Measurements from ENCODE around the gene DPP7. TPM values are rescaled to one million over a fixed set of nuclear protein-coding genes. Genes with fewer than 3 reads are reported as not detected.

Gene DPP7
- total and polyA plus RNA-seq, 2 of the 8 experiments (the other 6 are each of a cell fraction or from before 2014, with no cell fraction given): 21.2 to 26.8 TPM

GRCh38 chr9:137145731-137146526, 31.4 kb upstream of the DPP7 start:
- no peak overlapping the region for H3K4me3 ChIP-seq (ENCODE audit: extremely low read depth in 1 of 4, insufficient read depth in 2 of 4, low read depth in 3 of 4, low read length in 4 of 4)
- DNase-seq (ENCODE audit: low read depth in 1 of 2, low spot score in 2 of 2) (no peak), FAIRE-seq (no peak)
- no peaks in the 10 kb centered on the region for H3K36me3 ChIP-seq (ENCODE audit: control insufficient read depth in 2 of 4, insufficient read depth in 4 of 4, low read length in 3 of 4)
- no peak overlapping the region for H3K4ac ChIP-seq (replicated peaks; ENCODE audit: insufficient read length, low read depth, low read length)
- no peak overlapping the region for H3K56ac ChIP-seq (replicated peaks; ENCODE audit: insufficient read length, low read depth, low read length)
- H3K18ac ChIP-seq (ENCODE audit: extremely low read depth, low read length): no peak overlapping the region
- peaks cover 0 to 30% (median 26%) of the 10 kb centered on the region in 4 experiments; a peak in 6 of 7 replicates for H3K27me3 ChIP-seq (replicated peaks in 1 of 4; ENCODE audit: control insufficient read depth in 3 of 4, extremely low read depth in 1 of 4, insufficient read depth in 3 of 4, low read length in 3 of 4)
- no peak overlapping the region for H3K14ac ChIP-seq (ENCODE audit: insufficient read length)
- no peaks in the 10 kb centered on the region for H3K79me2 ChIP-seq (ENCODE audit: control insufficient read depth in 1 of 2, insufficient read depth in 2 of 2, low read length in 2 of 2)
- peaks cover 0 to 9% (median 0%) of the 10 kb centered on the region in 4 experiments; a peak in 2 of 7 replicates for H3K4me1 ChIP-seq (replicated peaks in 1 of 4; ENCODE audit: control insufficient read depth in 3 of 4, insufficient read depth in 4 of 4, low read length in 3 of 4)
- H3K9me3 ChIP-seq (ENCODE audit: insufficient read depth in 2 of 2, low read depth in 1 of 2, low read length in 1 of 2): no peaks in the 10 kb centered on the region
- H2BK15ac ChIP-seq (ENCODE audit: low read length): 0 out of 2 replicates have a peak overlapping the region, but pooled peaks have one; percentile 61
- no peak overlapping the region for H4K8ac ChIP-seq (ENCODE audit: extremely low read depth, insufficient read depth, low read length)
- WGBS, 2 experiments (ENCODE audit: extremely low coverage in 1 of 2, insufficient coverage in 1 of 2, insufficient read length in 1 of 2, insufficient replicate concordance in 2 of 2, low coverage in 1 of 2, low lambda C conversion rate in 2 of 2, missing lambda C conversion rate in 1 of 2): 83% methylated on average over 35 of the region's 49 CpGs; no CpG with 5 or more reads in 1 of the 2 experiments
- ChIA-PET POLR2A (ENCODE audit: partially characterized antibody) (interaction anchor here (0.9 to 1.3 kb wide), 2 partner anchors 8 to 77 kb away, joined by 3 to 7 read pairs; partner anchors contain the start of gene GRIN1), CTCF (ENCODE audit: partially characterized antibody) (interaction anchor here (0.7 to 1.4 kb wide), 7 partner anchors 15 to 117 kb away, joined by 3 read pairs; no protein-coding TSS in a partner anchor)
- no peak overlapping the region for H3K27ac ChIP-seq (ENCODE audit: low read depth, low read length)
- no peak overlapping the region for H4K91ac ChIP-seq (replicated peaks; ENCODE audit: insufficient read length, low read length)
- H3K9ac ChIP-seq (replicated peaks in 1 of 4; ENCODE audit: extremely low read depth in 1 of 4, low read depth in 3 of 4, low read length in 3 of 4): no peak overlapping the region
- H2AK5ac ChIP-seq (ENCODE audit: low read depth, low read length): no peak overlapping the region
- H3K23me2 ChIP-seq (ENCODE audit: low read depth, low read length): no peaks in the 10 kb centered on the region
- no peak overlapping the region for H2BK120ac ChIP-seq (replicated peaks; ENCODE audit: low read depth, low read length)
- no peak overlapping the region for H3K23ac ChIP-seq (ENCODE audit: insufficient read length)
- H2BK12ac ChIP-seq (ENCODE audit: low read depth, low read length): no peak overlapping the region
- H4K5ac ChIP-seq (ENCODE audit: insufficient read length, low read depth, low read length): no peak overlapping the region
- H2BK20ac ChIP-seq (ENCODE audit: low read length): no peak overlapping the region
- H2BK5ac ChIP-seq (ENCODE audit: low read depth, low read length): no peak overlapping the region
- no peak overlapping the region for H2AFZ ChIP-seq (ENCODE audit: low read length)
- no peaks in the 10 kb centered on the region for H3K79me1 ChIP-seq (ENCODE audit: low read depth, low read length)
- no peak overlapping the region for H3K4me2 ChIP-seq (ENCODE audit: insufficient read depth in 1 of 2, low read depth in 2 of 2, low read length in 2 of 2)
- H4K20me1 ChIP-seq (replicated peaks in 1 of 2; ENCODE audit: control insufficient read depth in 1 of 2, insufficient read depth in 2 of 2, low read length in 2 of 2): peaks cover 0 to 13% of the 10 kb centered on the region in 2 experiments
- no peak for TF ChIP-seq POU5F1 (IDR thresholded peaks at IDR 0.05; ENCODE audit: low read depth, low read length)
- TF ChIP-seq JUN (IDR thresholded peaks at IDR 0.05; ENCODE audit: low read depth, low read length): no peak
- no peak for TF ChIP-seq CBX8 (IDR thresholded peaks at IDR 0.05; ENCODE audit: borderline replicate concordance, low read depth, low read length)
- no peak for TF ChIP-seq SIN3A (conservative IDR thresholded peaks at IDR 0.05 in 1 of 2, IDR thresholded peaks at IDR 0.05 in 1 of 2; ENCODE audit: low read depth in 1 of 2, low read length in 2 of 2)
- no peak for TF ChIP-seq SRF (IDR thresholded peaks at IDR 0.05; ENCODE audit: low read depth, low read length)
- TF ChIP-seq POLR2AphosphoS5 (IDR thresholded peaks at IDR 0.05; ENCODE audit: low read depth, low read length): no peak
- TF ChIP-seq TAF7 (optimal IDR thresholded peaks at IDR 0.05; ENCODE audit: borderline replicate concordance, low read depth, low read length): no peak
- TF ChIP-seq, protein P1, sequence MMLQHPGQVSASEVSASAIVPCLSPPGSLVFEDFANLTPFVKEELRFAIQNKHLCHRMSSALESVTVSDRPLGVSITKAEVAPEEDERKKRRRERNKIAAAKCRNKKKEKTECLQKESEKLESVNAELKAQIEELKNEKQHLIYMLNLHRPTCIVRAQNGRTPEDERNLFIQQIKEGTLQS (IDR thresholded peaks at IDR 0.05; ENCODE audit: insufficient read depth, low read depth, low read length): no peak
- no peak for TF ChIP-seq RFX5 (IDR thresholded peaks at IDR 0.05; ENCODE audit: borderline replicate concordance, low read depth, low read length)
- no peak for TF ChIP-seq TAF1 (IDR thresholded peaks at IDR 0.05; ENCODE audit: low read depth, low read length)
